NCI-H748 (cell line): ENCODE measurements around the gene MAGED2.
"Not testable (repeated sequence)": the region's sequence is repeated elsewhere in the genome, so short reads cannot be mapped to it uniquely, and the experiment has no call there.

Experiments
- DNase-seq: peaks from one replicate; lab custom pipeline; 2025; ENCODE audit not compliant: unreplicated experiment; lab: John Stamatoyannopoulos, UW

Gene MAGED2

DNA sequence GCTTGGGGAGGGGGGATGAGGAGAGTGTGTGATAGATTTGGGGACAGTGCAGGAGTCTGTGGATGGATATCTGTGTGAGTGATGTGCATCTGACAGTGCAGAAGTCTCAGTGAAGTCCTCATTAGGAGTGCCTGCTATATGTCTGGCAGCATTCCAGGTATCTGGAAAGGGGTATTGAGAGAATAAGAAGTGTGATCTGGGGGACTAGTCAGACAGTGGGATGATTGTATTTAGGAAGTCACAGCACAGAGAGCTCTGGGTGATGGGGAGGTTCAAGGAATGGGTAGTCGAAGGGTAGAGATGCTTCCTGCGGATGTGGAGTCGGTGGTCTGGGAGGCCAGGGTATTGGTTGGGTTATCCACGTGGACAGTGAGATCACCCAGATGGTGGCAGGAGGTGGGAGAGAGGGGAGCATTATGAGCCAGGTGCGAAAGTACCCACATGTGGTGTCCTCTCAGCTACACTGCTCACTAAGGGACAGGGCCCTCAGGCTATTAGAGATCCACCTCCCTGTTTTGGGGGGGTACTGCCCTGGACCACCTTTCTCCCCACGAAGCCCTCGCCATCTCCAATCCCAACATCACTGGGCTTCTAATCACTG, 9.8 kb downstream of the MAGED2 start:
- DNase-seq, result no peak

DNA sequence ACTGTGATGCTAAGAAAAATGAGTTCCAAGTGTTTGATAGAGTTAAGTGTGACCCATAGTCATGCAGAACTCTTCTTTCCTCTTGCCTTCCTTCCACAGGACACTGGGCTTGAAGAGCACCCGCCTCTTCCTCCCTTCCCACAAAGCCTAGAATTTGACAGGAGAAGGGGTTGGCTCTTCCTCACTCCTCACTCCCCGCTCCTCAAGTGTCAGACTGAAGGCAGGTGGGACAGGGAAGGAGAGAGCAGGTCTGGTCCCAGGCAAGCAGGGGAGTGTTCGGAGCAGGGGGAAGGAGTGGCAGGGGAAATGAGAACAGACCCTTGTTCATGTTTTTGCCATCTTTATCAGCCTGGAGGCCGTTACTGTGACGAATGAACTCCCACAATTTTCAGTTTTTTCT, 10.7 kb downstream of the MAGED2 start:
- DNase-seq, result no peak

DNA sequence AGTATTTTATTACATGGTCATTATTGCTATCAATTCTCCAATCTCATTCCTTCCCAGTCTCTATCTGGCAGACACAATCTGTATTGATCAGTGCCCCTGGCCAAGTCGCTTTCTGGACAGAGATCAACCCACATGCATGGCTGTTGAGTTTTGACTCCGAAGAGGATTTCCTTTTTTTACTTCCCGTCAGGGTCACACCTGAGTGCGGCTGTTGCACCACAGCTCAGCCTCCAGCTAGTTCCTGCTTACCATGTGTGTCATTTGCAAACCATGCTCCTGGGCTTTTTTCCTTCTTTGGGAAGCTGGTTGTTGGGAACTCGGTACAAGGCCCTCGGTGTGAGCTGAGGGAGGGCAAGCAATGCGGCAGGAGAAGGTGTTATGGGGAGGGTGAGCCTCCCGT, 11.7 kb downstream of the MAGED2 start:
- DNase-seq, result no peak

DNA sequence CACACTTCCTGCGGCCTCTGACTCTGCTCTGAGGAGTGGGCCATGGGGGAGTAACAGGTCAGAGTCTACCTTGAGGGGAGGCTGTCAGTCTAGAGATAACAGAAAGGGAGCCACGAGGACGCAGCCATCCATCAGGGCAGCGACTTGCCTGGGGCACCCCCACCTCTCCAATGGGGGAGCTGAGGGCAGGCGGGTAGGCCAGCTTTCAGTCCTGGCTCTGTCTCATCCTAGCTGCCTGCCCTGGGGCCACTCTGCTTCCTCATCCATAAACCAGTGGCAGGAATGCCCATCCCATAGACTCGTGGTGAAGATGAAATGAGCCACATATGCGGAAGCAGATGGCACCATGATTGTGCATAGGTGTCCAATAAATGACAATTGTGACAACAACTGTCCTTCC, 13.2 kb downstream of the MAGED2 start:
- no peak for DNase-seq

DNA sequence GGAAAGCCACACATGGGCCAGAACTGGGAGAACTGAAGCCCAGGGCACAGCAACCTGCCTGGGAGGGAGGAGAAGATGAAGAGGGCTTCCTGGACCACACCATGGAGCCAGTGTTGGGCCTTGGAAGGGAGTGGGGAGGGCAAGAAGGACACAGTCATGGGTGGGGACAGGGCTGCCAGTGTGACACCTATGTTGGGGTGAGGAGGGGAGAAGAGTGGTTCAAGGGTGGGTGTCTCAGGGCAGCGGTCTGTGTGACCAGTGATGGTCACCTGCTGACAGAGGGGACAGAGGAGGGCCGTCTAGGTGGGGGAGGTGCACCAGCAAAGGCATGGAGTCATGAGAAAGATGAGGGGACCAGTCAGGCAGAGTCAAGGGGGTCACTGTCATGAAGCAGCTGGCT, 13.8 kb downstream of the MAGED2 start:
- DNase-seq, result no peak

DNA sequence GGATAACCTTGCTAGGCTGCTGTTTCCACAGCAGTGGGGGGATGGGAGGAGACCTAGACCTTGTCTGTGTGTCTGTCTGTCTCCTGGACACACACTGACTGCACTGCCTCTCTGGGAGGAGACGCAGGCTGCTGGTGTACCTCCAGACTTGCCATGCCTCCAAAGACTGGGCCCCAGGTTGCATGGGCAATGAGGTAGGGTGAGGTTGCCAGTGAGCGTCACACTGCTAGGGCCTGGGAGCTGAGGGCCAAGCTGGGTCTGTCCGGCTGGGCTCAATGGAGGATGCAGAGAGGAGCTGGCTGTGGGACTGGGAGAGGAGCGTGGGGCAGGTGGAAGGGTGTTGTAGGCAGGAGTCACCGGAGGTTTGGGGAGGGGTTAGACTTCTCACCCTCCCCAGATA, 16.6 kb downstream of the MAGED2 start:
- DNase-seq, result no peak

DNA sequence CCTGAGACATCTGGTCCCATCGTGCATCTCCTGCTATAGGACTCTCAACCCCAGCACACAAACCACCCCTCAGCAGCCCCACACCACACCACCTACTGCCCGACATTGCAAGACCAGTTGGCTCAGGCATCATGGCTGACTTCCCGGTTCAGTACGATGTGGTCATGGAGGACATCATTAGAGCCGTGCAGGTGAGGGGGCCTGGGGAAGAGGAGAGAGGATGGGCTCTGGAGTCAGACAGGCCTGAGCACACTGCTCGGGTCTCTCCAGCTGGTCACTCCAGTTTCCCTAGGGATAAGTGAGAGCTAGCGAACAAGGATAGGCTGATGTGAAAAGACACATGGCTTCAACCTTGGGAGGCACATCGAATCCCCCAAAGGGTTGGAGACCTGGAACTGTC, 17.2 kb downstream of the MAGED2 start:
- DNase-seq, result no peak

DNA sequence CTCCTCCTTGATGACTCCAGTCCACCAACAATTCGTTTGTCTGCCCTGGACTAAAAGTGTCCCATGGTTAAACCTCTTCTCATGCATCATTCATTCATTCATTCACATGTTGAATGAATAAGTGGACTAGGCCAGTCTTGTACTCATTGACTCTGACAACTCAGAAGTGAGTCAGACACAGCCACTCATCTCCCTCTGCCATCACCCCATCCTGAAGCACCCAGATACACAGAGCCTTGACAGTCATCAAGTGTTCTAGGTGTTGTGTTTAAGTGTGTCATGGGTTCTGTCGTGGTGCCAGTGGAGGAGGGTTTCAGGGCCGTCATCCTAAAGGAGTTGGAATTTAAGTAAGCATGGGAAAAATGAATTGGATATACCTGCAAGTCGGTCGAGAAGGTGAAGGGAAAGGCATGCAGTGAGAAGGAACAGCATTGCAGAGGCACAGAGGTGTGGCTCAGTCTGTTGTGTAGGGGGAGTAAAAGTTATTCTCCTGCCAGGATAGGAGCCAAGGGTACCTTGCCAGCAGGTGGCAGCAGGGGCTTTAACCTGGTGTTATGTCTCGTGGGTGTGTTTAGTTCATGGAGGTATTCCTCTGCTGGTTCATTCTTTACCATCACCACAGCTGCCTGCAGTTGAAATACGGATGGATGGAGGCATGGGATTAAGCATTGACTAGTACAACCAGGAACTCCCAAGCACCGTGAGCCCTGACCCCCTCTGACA, 18.3 kb downstream of the MAGED2 start:
- peak; percentile 41 for DNase-seq

DNA sequence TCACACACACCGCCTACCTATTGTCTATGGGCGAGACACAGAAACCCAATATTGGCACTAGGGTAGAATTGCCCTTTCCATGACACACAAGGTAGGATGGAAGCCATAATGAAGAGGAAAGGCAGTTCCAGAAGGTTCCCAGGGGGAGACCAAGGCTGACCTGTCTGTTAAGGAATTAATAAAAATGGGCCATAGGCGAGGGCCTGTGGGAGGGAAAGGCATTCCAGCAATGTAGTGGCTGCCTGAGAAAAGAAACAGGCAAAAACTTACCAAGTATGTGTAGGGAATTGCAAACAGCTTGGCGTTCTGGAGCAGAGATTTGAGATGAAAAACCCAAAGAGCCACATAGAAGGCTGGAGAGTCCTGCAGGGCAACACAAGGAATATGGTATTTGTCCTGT, 19.1 kb downstream of the MAGED2 start:
- no peak for DNase-seq

DNA sequence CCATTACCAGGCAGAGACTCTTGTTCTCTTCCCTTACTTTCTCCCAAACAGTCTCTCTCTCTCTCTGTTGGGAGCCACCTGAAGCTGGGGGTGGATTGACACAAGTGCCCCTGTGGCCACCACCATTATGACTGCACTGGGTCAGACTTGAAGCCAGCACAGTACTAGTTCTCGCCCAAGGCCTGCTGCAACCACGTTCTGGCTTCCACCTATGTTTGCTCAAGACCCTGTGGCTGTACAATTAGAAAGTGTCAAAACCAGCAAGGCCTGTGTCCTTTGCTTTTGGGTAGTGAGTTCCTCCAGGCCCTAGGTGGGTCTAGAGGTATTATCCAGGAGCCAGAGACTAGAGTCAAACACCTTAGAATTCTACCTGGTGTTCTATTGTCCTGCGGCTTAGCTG, 31.0 kb downstream of the MAGED2 start:
- DNase-seq, result no peak

DNA sequence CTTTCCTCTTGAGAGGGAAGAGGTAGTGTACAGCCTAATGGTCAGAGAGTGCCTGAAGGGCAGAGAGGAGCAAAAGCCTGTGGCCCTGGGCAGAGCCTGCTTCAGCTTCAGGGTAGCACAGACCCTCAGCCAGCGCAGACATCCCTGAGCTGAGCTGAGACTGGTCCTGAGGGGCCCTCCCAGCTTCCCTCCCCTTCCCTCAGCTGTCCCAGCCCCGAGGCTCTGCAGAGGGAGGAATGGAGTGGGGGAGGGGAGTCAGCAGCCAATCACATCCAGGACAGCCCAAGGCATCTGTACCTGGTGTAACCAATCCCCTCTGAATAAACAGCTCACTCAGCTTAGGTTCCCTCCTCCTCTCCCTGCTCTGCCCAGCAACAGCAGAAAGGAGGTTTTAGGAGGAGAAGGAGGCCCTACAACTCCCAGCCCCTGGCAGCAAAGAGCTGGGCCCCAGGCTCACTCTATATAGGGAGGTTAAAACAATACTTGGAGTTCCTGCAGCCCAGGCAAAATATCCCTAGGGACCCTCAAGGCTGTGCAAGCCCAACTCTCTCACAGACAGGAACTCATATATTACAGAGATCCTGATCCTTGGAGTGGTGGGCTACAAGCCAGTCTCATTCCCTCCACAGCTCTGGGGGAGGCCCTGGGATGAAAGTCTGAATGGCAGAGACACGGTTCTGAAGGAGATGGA, 33.8 kb downstream of the MAGED2 start:
- DNase-seq, result not testable (repeated sequence)

DNA sequence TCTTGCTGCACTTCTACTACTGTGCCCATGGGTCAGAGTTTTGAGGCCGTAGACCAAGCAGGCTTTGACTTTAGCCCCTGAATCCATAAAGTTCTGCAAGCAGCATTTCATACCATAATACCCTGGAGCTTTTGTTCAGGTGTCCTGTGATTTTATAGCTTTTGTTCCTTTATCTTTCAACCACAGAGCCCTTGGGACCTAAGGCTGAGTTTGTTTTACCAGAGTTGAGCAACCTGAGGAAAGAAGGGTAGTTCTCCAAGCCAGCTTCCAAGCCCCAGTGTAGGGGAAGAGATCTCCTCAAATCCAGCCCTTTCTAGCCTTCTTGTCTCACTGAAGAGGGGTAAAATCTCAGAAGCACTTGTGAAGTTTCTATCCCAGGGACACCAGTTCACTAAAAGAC, 35.1 kb downstream of the MAGED2 start:
- no peak for DNase-seq

DNA sequence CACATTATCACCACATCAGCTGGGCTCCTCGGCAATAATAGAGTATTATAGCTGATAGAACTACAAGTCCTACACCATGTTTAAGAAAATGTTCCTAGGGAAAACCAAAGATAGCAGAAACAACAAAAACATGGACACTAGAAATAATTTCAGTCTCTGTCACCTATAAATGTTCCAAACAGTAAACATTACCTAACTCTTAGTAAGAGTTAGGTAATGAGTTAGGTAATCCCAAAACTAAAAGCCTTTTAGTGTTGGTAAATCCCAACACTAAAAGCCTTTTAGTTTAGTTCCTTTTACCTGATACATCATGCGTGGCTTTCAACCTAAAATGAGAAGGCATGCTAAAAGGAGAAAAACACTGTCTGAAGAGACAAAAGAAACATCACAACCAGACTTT, 35.5 kb downstream of the MAGED2 start:
- DNase-seq, result no peak

DNA sequence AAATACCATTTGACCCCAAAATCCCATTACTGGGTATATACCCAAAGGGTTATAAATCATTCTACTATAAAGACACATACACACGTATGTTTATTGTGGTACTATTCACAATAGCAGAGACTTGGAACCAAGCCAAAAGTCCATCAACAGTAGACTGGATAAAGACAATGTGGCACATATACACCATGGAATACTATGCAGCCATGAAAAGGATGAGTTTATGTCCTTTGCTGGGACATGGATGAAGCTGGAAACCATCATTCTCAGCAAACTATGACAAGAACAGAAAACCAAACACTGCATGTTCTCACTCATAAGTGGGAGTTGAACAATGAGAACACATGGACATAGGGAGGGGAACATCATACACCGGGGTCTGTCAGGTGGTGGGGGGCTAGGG, 40.2 kb downstream of the MAGED2 start:
- DNase-seq, result not testable (repeated sequence)

DNA sequence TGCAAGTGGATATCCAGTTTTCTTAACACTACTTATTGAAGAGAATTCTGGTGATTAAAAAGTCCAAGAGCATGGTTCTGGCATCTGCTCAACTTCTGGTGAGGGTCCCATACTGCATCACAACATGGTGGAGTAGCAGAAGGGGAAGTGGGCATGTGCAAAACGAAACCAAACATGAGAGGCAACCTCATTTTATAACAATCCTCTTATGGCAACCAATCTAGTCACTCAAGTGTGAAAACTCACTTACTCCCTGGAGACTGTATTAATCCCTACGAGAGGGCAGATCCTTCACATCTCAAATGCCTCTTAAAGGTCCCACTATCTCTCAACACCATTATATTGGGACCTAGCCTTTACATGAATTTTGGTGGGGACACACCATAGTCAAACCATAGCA, 57.7 kb downstream of the MAGED2 start:
- DNase-seq, result peak; percentile 2
